ENCODE results near the gene IFNK.

DNA sequence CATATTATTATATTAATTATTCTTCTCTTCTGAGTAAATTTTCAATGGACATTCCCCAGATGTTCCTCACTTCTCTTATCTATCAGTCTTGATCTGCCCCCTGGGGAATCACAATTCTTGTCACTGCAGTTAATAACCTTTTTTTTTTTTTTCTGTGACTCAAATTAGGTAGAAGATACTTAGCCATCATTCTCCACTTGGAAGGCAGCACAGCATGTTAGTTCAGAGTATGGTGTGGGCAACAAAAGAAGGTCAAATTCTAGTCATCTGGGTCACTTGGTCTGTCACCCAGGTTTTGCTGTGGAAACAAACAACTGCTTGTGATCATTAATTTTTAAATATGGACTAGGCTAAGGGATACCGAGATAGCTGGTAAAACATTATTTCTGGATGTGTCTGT is 13.7 kb downstream of the IFNK start:
- TF ChIP-seq YY1 (IDR thresholded peaks at IDR 0.05; ENCODE audit: extremely low read depth, insufficient replicate concordance, low read depth, low read length) (no peak), ELF1 (IDR thresholded peaks at IDR 0.05; ENCODE audit: borderline replicate concordance, low read depth) (no peak), EZH2 (IDR thresholded peaks at IDR 0.05) (no peak), POLR2A (IDR thresholded peaks at IDR 0.05; ENCODE audit: borderline replicate concordance, extremely low read depth, insufficient read depth, insufficient read length) (no peak)
- TF ChIP-seq, protein P1, sequence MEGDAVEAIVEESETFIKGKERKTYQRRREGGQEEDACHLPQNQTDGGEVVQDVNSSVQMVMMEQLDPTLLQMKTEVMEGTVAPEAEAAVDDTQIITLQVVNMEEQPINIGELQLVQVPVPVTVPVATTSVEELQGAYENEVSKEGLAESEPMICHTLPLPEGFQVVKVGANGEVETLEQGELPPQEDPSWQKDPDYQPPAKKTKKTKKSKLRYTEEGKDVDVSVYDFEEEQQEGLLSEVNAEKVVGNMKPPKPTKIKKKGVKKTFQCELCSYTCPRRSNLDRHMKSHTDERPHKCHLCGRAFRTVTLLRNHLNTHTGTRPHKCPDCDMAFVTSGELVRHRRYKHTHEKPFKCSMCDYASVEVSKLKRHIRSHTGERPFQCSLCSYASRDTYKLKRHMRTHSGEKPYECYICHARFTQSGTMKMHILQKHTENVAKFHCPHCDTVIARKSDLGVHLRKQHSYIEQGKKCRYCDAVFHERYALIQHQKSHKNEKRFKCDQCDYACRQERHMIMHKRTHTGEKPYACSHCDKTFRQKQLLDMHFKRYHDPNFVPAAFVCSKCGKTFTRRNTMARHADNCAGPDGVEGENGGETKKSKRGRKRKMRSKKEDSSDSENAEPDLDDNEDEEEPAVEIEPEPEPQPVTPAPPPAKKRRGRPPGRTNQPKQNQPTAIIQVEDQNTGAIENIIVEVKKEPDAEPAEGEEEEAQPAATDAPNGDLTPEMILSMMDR (IDR thresholded peaks at IDR 0.05 in 2 of 3, conservative IDR thresholded peaks at IDR 0.05 in 1 of 3; ENCODE audit: borderline replicate concordance in 1 of 3, insufficient read depth in 1 of 3, low read depth in 2 of 3, low read length in 2 of 3): no peak
